Endodermal cell (in vitro differentiated cells): ENCODE results near the gene RPTOR. TPM values are rescaled to one million over a fixed set of nuclear protein-coding genes. Genes with fewer than 3 reads are reported as not detected.
"Not testable (repeated sequence)": the region's sequence is repeated elsewhere in the genome, so short reads cannot be mapped to it uniquely, and the experiment has no call there.

Experiments
- DNase-seq: peaks from one replicate; pipeline ENCODE4 v3.0.0-alpha.2; 2017
- H3K27ac ChIP-seq: 2 replicates; pipeline ENCODE4 v1.5.1; 2013; ENCODE audit warnings: mild to moderate bottlenecking, low read depth, low read length, moderate library complexity
- H3K27me3 ChIP-seq: 2 replicates; pipeline ENCODE4 v1.6.1; 2013; ENCODE audit warnings: mild to moderate bottlenecking, low read length, moderate library complexity; ENCODE audit not compliant: insufficient read depth, control insufficient read depth, poor library complexity, severe bottlenecking
- H3K36me3 ChIP-seq: 2 replicates; pipeline ENCODE4 v1.7.0; 2013; ENCODE audit warnings: mild to moderate bottlenecking, low read length, moderate library complexity; ENCODE audit not compliant: control insufficient read depth, insufficient read depth
- H3K4me1 ChIP-seq: one replicate; pipeline ENCODE4 v1.7.0; 2013; ENCODE audit warnings: low read length; ENCODE audit not compliant: control insufficient read depth, insufficient read depth
- H3K4me3 ChIP-seq: 2 replicates; pipeline ENCODE4 v1.5.1; 2013; ENCODE audit warnings: mild to moderate bottlenecking, low read length, moderate library complexity
- H3K9ac ChIP-seq: 2 replicates; pipeline ENCODE4 v1.6.1; 2013; ENCODE audit warnings: mild to moderate bottlenecking, low read length, moderate library complexity; ENCODE audit not compliant: poor library complexity, severe bottlenecking; ENCODE audit errors: extremely low read depth
- H3K9me3 ChIP-seq: 2 replicates; pipeline ENCODE4 v1.6.1; 2013; ENCODE audit warnings: mild to moderate bottlenecking, low read length, moderate library complexity; ENCODE audit not compliant: control insufficient read depth
- H3K27ac Mint-ChIP-seq: 2 replicates; pipeline ENCODE4 v1.8.0; 2020; ENCODE audit warnings: mixed read lengths
- H3K27me3 Mint-ChIP-seq: 2 replicates; pipeline ENCODE4 v1.8.0; 2021; ENCODE audit warnings: mild to moderate bottlenecking, mixed read lengths; ENCODE audit not compliant: insufficient read depth
- H3K36me3 Mint-ChIP-seq: 2 replicates; pipeline ENCODE4 v1.8.0; 2020; ENCODE audit warnings: low read depth, mixed read lengths
- H3K4me1 Mint-ChIP-seq: 2 replicates; pipeline ENCODE4 v1.8.0; 2020; ENCODE audit warnings: mixed read lengths
- H3K4me3 Mint-ChIP-seq: 2 replicates; pipeline ENCODE4 v1.8.0; 2020; ENCODE audit warnings: mild to moderate bottlenecking, moderate library complexity, mixed read lengths
- H3K9me3 Mint-ChIP-seq: 2 replicates; pipeline ENCODE4 v1.8.0; 2020; ENCODE audit warnings: mild to moderate bottlenecking, mixed read lengths
- CTCF ChIP-seq: fragments of 200-600 bp; sonication (generic); conservative IDR thresholded peaks from 2 replicates; pipeline ENCODE4 v1.5.0; 2021; ENCODE audit warnings: antibody characterized with exemption, mild to moderate bottlenecking
- WGBS, 2 experiments: methylation state at CpG; one replicate each; pipeline versions ENCODE4 v1.1.5 to v1.1.7; 2013; ENCODE audit warnings: missing lambda C conversion rate in 2 of 2, mixed read lengths in 1 of 2; ENCODE audit not compliant: insufficient coverage in 1 of 2, insufficient read length in 1 of 2; 5-methylcytosine and 5-hydroxymethylcytosine counted together
- total RNA-seq, 2 donors: library from RNA; stranded (reverse); fragmentation: NEBNext Ultra II Directional in 1 of 2; extraction: Animal tissue kit (Norgen Biotek cat#: 25700) in 1 of 2; gene quantifications; 2 replicates in 1 of 2; 3 replicates in 1 of 2; pipeline ENCODE4 v1.2.1, GENCODE V29; 2021

Gene RPTOR
- total RNA-seq, 2 donors from 2014 or later: 45.1 to 53.4 TPM

- H3K27me3 ChIP-seq: peaks cover 27% of the 10 kb centered on the region
- no peak for DNase-seq
- no peak overlapping the region for H3K4me3 Mint-ChIP-seq
- H3K9ac ChIP-seq: no peak overlapping the region
- no peak overlapping the region for H3K4me3 ChIP-seq
- H3K36me3 Mint-ChIP-seq: no peaks in the 10 kb centered on the region
- WGBS, 2 experiments: 81 to 89% methylated on average over 1 to 2 of the region's 2 CpGs
- H3K9me3 ChIP-seq: no peaks in the 10 kb centered on the region
- no peak overlapping the region for H3K27ac ChIP-seq
- peaks cover 5% of the 10 kb centered on the region for H3K4me1 Mint-ChIP-seq
- H3K4me1 ChIP-seq: no peaks in the 10 kb centered on the region
- no peak for TF ChIP-seq CTCF
- no peaks in the 10 kb centered on the region for H3K9me3 Mint-ChIP-seq
- no peaks in the 10 kb centered on the region for H3K36me3 ChIP-seq
- no peak overlapping the region for H3K27ac Mint-ChIP-seq
- peaks cover 23% of the 10 kb centered on the region for H3K27me3 Mint-ChIP-seq
Measured at GRCh38 chr17:80503031-80503430, 41.6 kb upstream of the RPTOR start.

- Mint-ChIP-seq H3K27ac (no peak overlapping the region), H3K27me3 (peaks cover 24% of the 10 kb centered on the region), H3K4me1 (peaks cover 5% of the 10 kb centered on the region), H3K4me3 (no peak overlapping the region), H3K9me3 (no peaks in the 10 kb centered on the region), H3K36me3 (no peaks in the 10 kb centered on the region)
- Histone ChIP-seq H3K9me3 (no peaks in the 10 kb centered on the region), H3K4me3 (no peak overlapping the region), H3K4me1 (no peaks in the 10 kb centered on the region), H3K9ac (no peak overlapping the region), H3K27me3 (peaks cover 36% of the 10 kb centered on the region), H3K36me3 (no peaks in the 10 kb centered on the region), H3K27ac (no peak overlapping the region)
- no peak for DNase-seq
- TF ChIP-seq CTCF: no peak
Measured at GRCh38 chr17:80503921-80504320, 40.7 kb upstream of the RPTOR start.

- Mint-ChIP-seq H3K27ac (no peak overlapping the region), H3K9me3 (no peaks in the 10 kb centered on the region), H3K4me3 (no peak overlapping the region), H3K27me3 (peaks cover 31% of the 10 kb centered on the region), H3K36me3 (no peaks in the 10 kb centered on the region), H3K4me1 (peaks cover 5% of the 10 kb centered on the region)
- 56 to 58% methylated on average over 6 to 8 of the region's 8 CpGs for WGBS, 2 experiments
- H3K9ac ChIP-seq: no peak overlapping the region
- no peak overlapping the region for H3K27ac ChIP-seq
- DNase-seq: no peak
- H3K27me3 ChIP-seq: peaks cover 46% of the 10 kb centered on the region
- no peaks in the 10 kb centered on the region for H3K36me3 ChIP-seq
- no peaks in the 10 kb centered on the region for H3K9me3 ChIP-seq
- no peak overlapping the region for H3K4me3 ChIP-seq
- peak; percentile 29 for TF ChIP-seq CTCF
- H3K4me1 ChIP-seq: no peaks in the 10 kb centered on the region
Measured at GRCh38 chr17:80504686-80505413, 39.8 kb upstream of the RPTOR start.

- H3K36me3 ChIP-seq, DNase-seq, H3K27ac ChIP-seq, H3K4me3 ChIP-seq, H3K9me3 Mint-ChIP-seq, H3K36me3 Mint-ChIP-seq, H3K9ac ChIP-seq, H3K4me1 ChIP-seq, H3K4me3 Mint-ChIP-seq, H3K4me1 Mint-ChIP-seq, H3K9me3 ChIP-seq, H3K27ac Mint-ChIP-seq: not testable (repeated sequence)
- H3K27me3 ChIP-seq: peaks cover 60% of the 10 kb centered on the region
- H3K27me3 Mint-ChIP-seq: peaks cover 31% of the 10 kb centered on the region
- WGBS, 2 experiments: 58 to 74% methylated on average over 4 of the region's 4 CpGs
Measured at GRCh38 chr17:80507177-80507576, 37.5 kb upstream of the RPTOR start.
